IMR-90 (cell line): ENCODE results near the gene ABHD12B. TPM values are rescaled to one million over a fixed set of nuclear protein-coding genes. Genes with fewer than 3 reads are reported as not detected.
"Not testable (repeated sequence)": the region's sequence is repeated elsewhere in the genome, so short reads cannot be mapped to it uniquely, and the experiment has no call there.

Source experiments
- ATAC-seq: fragments of 200-7000 bp; cut with Tn5 transposase; 2 replicates; pipeline ENCODE4 v1.9.1; 2020; ENCODE audit warnings: low read depth, mild to moderate bottlenecking, moderate library complexity
- BruUV-seq: library from RNA; stranded (reverse); fragments of 400-500 nt; replicated peaks from 2 replicates; lab custom pipeline; 2021; lab: Mats Ljungman, UMichigan
- CTCF ChIA-PET: fragments of 300-600 bp; formaldehyde crosslinking; extraction: SDS; loops from one replicate; lab custom pipeline; 2021; ENCODE audit warnings: antibody characterized with exemption; lab: Yijun Ruan, JAX
- POLR2A ChIA-PET: fragments of 300-600 bp; sonication (Branson Sonifier 250); formaldehyde crosslinking; loops from one replicate; lab custom pipeline; 2022; ENCODE audit warnings: antibody characterized with exemption; ENCODE audit not compliant: unreplicated experiment; lab: Charles Lee
- DNase-seq: peaks from one replicate; pipeline ENCODE4 v3.0.0; 2013
- H2AFZ ChIP-seq: replicated peaks from 2 replicates; pipeline ENCODE3; 2013; ENCODE audit warnings: low read length, mild to moderate bottlenecking; ENCODE audit not compliant: poor library complexity
- H2AK5ac ChIP-seq: 2 replicates; pipeline ENCODE4 v1.6.1; 2013; ENCODE audit warnings: low read depth, low read length, inconsistent platforms
- H2AK9ac ChIP-seq: replicated peaks from 2 replicates; pipeline ENCODE3; 2013; ENCODE audit warnings: mild to moderate bottlenecking, low read depth, low read length, moderate library complexity; ENCODE audit not compliant: poor library complexity
- H2BK120ac ChIP-seq: 2 replicates; pipeline ENCODE4 v1.6.1; 2013; ENCODE audit warnings: low read depth, low read length, inconsistent platforms
- H2BK15ac ChIP-seq: 3 replicates; pipeline ENCODE4 v1.6.1; 2013; ENCODE audit warnings: low read depth, low read length, inconsistent platforms
- H2BK20ac ChIP-seq: 2 replicates; pipeline ENCODE4 v1.6.1; 2013; ENCODE audit warnings: low read depth, mild to moderate bottlenecking, inconsistent platforms, low read length, moderate library complexity
- H2BK5ac ChIP-seq: 2 replicates; pipeline ENCODE4 v1.6.1; 2013; ENCODE audit warnings: mild to moderate bottlenecking, low read depth, low read length, inconsistent platforms; ENCODE audit not compliant: poor library complexity, severe bottlenecking
- H3K14ac ChIP-seq: replicated peaks from 2 replicates; pipeline ENCODE4 v1.6.1; 2013; ENCODE audit warnings: low read depth, low read length, inconsistent platforms
- H3K18ac ChIP-seq: 2 replicates; pipeline ENCODE4 v1.6.1; 2013; ENCODE audit warnings: low read depth, low read length, control low read depth
- H3K23ac ChIP-seq: 2 replicates; pipeline ENCODE4 v1.6.1; 2013; ENCODE audit warnings: low read depth, low read length, inconsistent platforms
- H3K27ac ChIP-seq: 2 replicates; pipeline ENCODE4 v1.5.1; 2013; ENCODE audit warnings: mild to moderate bottlenecking, control low read depth, low read length; ENCODE audit not compliant: insufficient read depth
- H3K27me3 ChIP-seq: 2 replicates; pipeline ENCODE4 v1.6.1; 2013; ENCODE audit warnings: low read length; ENCODE audit not compliant: control insufficient read depth, insufficient read depth
- H3K36me3 ChIP-seq: 2 replicates; pipeline ENCODE4 v1.6.1; 2013; ENCODE audit warnings: low read length, mixed read lengths; ENCODE audit not compliant: control insufficient read depth, insufficient read depth
- H3K4ac ChIP-seq: 2 replicates; pipeline ENCODE4 v1.6.1; 2013; ENCODE audit warnings: low read depth, low read length, inconsistent platforms
- H3K4me1 ChIP-seq: 2 replicates; pipeline ENCODE4 v1.6.1; 2013; ENCODE audit warnings: low read length, mixed read lengths; ENCODE audit not compliant: control insufficient read depth, insufficient read depth
- H3K4me2 ChIP-seq: 2 replicates; pipeline ENCODE4 v1.6.1; 2013; ENCODE audit warnings: low read depth, mild to moderate bottlenecking, control low read depth, low read length, moderate library complexity
- H3K4me3 ChIP-seq: 2 replicates; pipeline ENCODE4 v1.5.1; 2013; ENCODE audit warnings: low read depth, mild to moderate bottlenecking, control low read depth, low read length, moderate library complexity; ENCODE audit not compliant: insufficient read depth
- H3K56ac ChIP-seq: 2 replicates; pipeline ENCODE4 v1.6.1; 2013; ENCODE audit warnings: low read length, inconsistent platforms; ENCODE audit not compliant: insufficient read depth; ENCODE audit errors: extremely low read depth
- H3K79me1 ChIP-seq, 2 experiments: 2 replicates each; pipeline ENCODE4 v1.6.1; 2013; ENCODE audit warnings: low read length in 2 of 2, inconsistent platforms in 1 of 2, low read depth in 1 of 2
- H3K9ac ChIP-seq: 2 replicates; pipeline ENCODE4 v1.6.1; 2013; ENCODE audit warnings: low read depth, low read length, control low read depth
- H3K9me1 ChIP-seq: 2 replicates; pipeline ENCODE4 v1.6.1; 2013; ENCODE audit warnings: low read length, inconsistent platforms; ENCODE audit not compliant: insufficient read depth
- H3K9me3 ChIP-seq: 2 replicates; pipeline ENCODE4 v1.6.1; 2013; ENCODE audit warnings: low read length; ENCODE audit not compliant: control insufficient read depth, insufficient read depth
- H4K20me1 ChIP-seq: 2 replicates; pipeline ENCODE4 v1.6.1; 2013; ENCODE audit warnings: low read length, inconsistent platforms; ENCODE audit not compliant: insufficient read depth
- H4K5ac ChIP-seq: 2 replicates; pipeline ENCODE4 v1.6.1; 2013; ENCODE audit warnings: mild to moderate bottlenecking, low read depth, low read length, control low read depth
- H4K8ac ChIP-seq, 2 experiments: 2 replicates each; pipeline ENCODE4 v1.6.1; 2013; ENCODE audit warnings: low read depth in 2 of 2, low read length in 2 of 2, control low read depth in 1 of 2, inconsistent platforms in 1 of 2
- H4K91ac ChIP-seq: 2 replicates; pipeline ENCODE4 v1.6.1; 2013; ENCODE audit warnings: low read depth, low read length, inconsistent platforms; ENCODE audit not compliant: insufficient read depth
- WGBS, 2 experiments: methylation state at CpG; one replicate each; pipeline versions ENCODE4 v1.1.5 to v1.1.7; 2013; ENCODE audit warnings: missing lambda C conversion rate in 2 of 2; ENCODE audit not compliant: insufficient read length in 1 of 2; ENCODE audit errors: extremely low coverage in 2 of 2; 5-methylcytosine and 5-hydroxymethylcytosine counted together
- dilution Hi-C: fragments of 300-500 bp; cut with HindIII; formaldehyde crosslinking; loops from one replicate; pipeline ENCODE4 v1.14.3; 2018; ENCODE audit warnings: low sequenced_read_pairs; ENCODE audit not compliant: unreplicated experiment
- in situ Hi-C: fragments of 300-500 bp; cut with MboI; formaldehyde crosslinking; loops from 3 replicates; pipeline ENCODE4 v1.14.3; 2019; ENCODE audit warnings: low sequenced_read_pairs, inconsistent platforms, mixed read lengths
- intact Hi-C: fragments of 100-400 bp; cut with micrococcal nuclease; formaldehyde crosslinking; loops from 2 replicates; pipeline ENCODE4 v1.10.0; 2022
- polyA plus RNA-seq, 3 experiments: library from polyadenylated mRNA; depleted of rRNA; stranded (reverse); fragments of >200 nt; gene quantifications; 2 replicates each; pipeline ENCODE4 v1.2.3, GENCODE V29; 2012; ENCODE audit warnings: low replicate concordance in 1 of 3
- total RNA-seq: library from RNA; depleted of rRNA; stranded (reverse); fragments of >200 nt; gene quantifications from 2 replicates; pipeline ENCODE4 v1.2.3, GENCODE V29; 2012

ABHD12B gene
- total and polyA plus RNA-seq, 2 of the 4 experiments (the other 2 are of a cell fraction): 0.18 TPM; not detected in 1

- H4K5ac ChIP-seq, ATAC-seq, H3K18ac ChIP-seq, DNase-seq, H4K8ac ChIP-seq, in situ Hi-C loops, H4K20me1 ChIP-seq, H2BK5ac ChIP-seq, H2BK20ac ChIP-seq, H3K9ac ChIP-seq, H2AK9ac ChIP-seq, H3K23ac ChIP-seq, H3K36me3 ChIP-seq, H3K4ac ChIP-seq, H3K4me1 ChIP-seq, CTCF ChIA-PET, H4K91ac ChIP-seq, BruUV-seq, H2BK120ac ChIP-seq, H3K9me3 ChIP-seq, H2BK15ac ChIP-seq, H3K27me3 ChIP-seq, H3K14ac ChIP-seq, H3K56ac ChIP-seq, H3K27ac ChIP-seq, H2AFZ ChIP-seq, dilution Hi-C loops, H2AK5ac ChIP-seq, POLR2A ChIA-PET, H3K4me2 ChIP-seq, H3K4me3 ChIP-seq, H3K9me1 ChIP-seq: not testable (repeated sequence)
- intact Hi-C loops: loop anchor here (2.0 kb wide), 1 partner anchor 273 kb away; the partner anchor contains the start of gene SAV1
- WGBS, 2 experiments: 93% methylated on average over 4 of the region's 8 CpGs; no CpG with 5 or more reads in 1 of the 2 experiments
- peaks cover 7 to 14% of the 10 kb centered on the region in 2 experiments; a peak in 2 of 4 replicates for H3K79me1 ChIP-seq
Measured at GRCh38 chr14:50941638-50942037, 69.8 kb downstream of the ABHD12B start.
